Common myeloid progenitor, CD34-positive (primary cell): ENCODE data around the gene RAB3IP.

Experiments
- CTCF ChIA-PET: fragments of 350-600 bp; sonication (Branson Sonifier 250); formaldehyde crosslinking; loops from one replicate; lab custom pipeline; 2021; ENCODE audit warnings: antibody characterized with exemption; lab: Charles Lee
- POLR2A ChIA-PET: fragments of 350-600 bp; sonication (Branson Sonifier 250); formaldehyde crosslinking; loops from one replicate; lab custom pipeline; 2021; ENCODE audit warnings: antibody characterized with exemption; lab: Charles Lee
- DNase-seq, 3 donors: peaks; one replicate each; pipeline versions ENCODE4 v3.0.0 to v3.0.0-alpha.2; 2013
- H3K27ac ChIP-seq, 2 experiments: 1 replicate in 1 of 2; 2 replicates in 1 of 2; pipeline ENCODE4 v1.7.0; 2013; ENCODE audit warnings: inconsistent platforms in 2 of 2, low read length in 2 of 2, mild to moderate bottlenecking in 2 of 2, low read depth in 1 of 2, moderate library complexity in 1 of 2; ENCODE audit not compliant: severe bottlenecking in 2 of 2, insufficient read depth in 1 of 2, poor library complexity in 1 of 2
- H3K27me3 ChIP-seq, 5 experiments: replicated peaks in 2 of 5; 1 replicate in 3 of 5; 2 replicates in 2 of 5; pipeline versions ENCODE4 v1.6.1 to v1.7.0; 2013; ENCODE audit warnings: low read length in 4 of 5, mild to moderate bottlenecking in 2 of 5, moderate library complexity in 2 of 5, inconsistent platforms in 1 of 5; ENCODE audit not compliant: insufficient read depth in 5 of 5, control insufficient read depth in 4 of 5
- H3K36me3 ChIP-seq, 4 experiments: 1 replicate in 2 of 4; 2 replicates in 2 of 4; pipeline versions ENCODE4 v1.6.1 to v1.7.0; 2013; ENCODE audit warnings: low read length in 3 of 4, control low read depth in 1 of 4, mild to moderate bottlenecking in 1 of 4; ENCODE audit not compliant: control insufficient read depth in 4 of 4, insufficient read depth in 4 of 4
- H3K4me1 ChIP-seq, 4 experiments: 1 replicate in 3 of 4; 2 replicates in 1 of 4; pipeline versions ENCODE4 v1.6.1 to v1.7.1; 2013; ENCODE audit warnings: low read length in 3 of 4, mild to moderate bottlenecking in 3 of 4, control low read depth in 1 of 4, inconsistent platforms in 1 of 4, moderate library complexity in 1 of 4; ENCODE audit not compliant: control insufficient read depth in 4 of 4, insufficient read depth in 4 of 4; ENCODE audit errors: control extremely low read depth in 1 of 4
- H3K4me3 ChIP-seq, 7 experiments: 1 replicate in 4 of 7; 2 replicates in 3 of 7; pipeline versions ENCODE4 v1.5.1 to v1.7.0; 2013; ENCODE audit warnings: mild to moderate bottlenecking in 7 of 7, low read length in 6 of 7, moderate library complexity in 6 of 7, inconsistent platforms in 2 of 7, low read depth in 2 of 7, control low read depth in 1 of 7; ENCODE audit not compliant: insufficient read depth in 4 of 7, control insufficient read depth in 1 of 7; ENCODE audit errors: extremely low read depth in 1 of 7
- H3K9me3 ChIP-seq, 5 experiments: 1 replicate in 4 of 5; 2 replicates in 1 of 5; pipeline versions ENCODE4 v1.6.1 to v1.7.1; 2013; ENCODE audit warnings: low read length in 4 of 5, mild to moderate bottlenecking in 2 of 5, inconsistent platforms in 1 of 5, low read depth in 1 of 5, moderate library complexity in 1 of 5; ENCODE audit not compliant: control insufficient read depth in 4 of 5, insufficient read depth in 2 of 5; ENCODE audit errors: control extremely low read depth in 1 of 5
- WGBS: methylation state at CpG from one replicate; pipeline ENCODE4 v1.1.5; 2013; ENCODE audit not compliant: insufficient coverage; 5-methylcytosine and 5-hydroxymethylcytosine counted together

RAB3IP gene

DNA sequence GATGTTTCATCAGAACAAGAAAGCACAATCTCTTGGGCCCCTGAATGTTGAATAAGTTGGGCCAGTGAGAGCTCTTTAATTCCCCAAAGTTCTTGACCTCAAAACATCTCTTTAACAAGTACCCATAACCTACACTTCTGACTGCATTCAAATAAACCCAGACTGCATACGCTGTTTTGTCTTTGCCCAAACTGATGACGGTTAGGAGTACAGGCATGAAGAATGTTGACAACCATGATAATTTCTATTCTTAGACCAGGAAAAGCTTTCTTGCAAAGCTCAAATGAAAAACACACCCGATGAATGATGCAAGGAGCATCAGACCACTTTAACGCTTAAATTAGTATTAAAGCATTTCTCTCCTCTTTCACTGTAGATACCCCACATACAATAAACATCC lies 11.7 kb upstream of the RAB3IP start:
- Histone ChIP-seq H3K4me1 (no peaks in the 10 kb centered on the region), H3K9me3 (peaks cover 0 to 3% (median 0%) of the 10 kb centered on the region in 5 experiments), H3K36me3 (no peaks in the 10 kb centered on the region), H3K27me3 (no peaks in the 10 kb centered on the region), H3K4me3 (no peak overlapping the region), H3K27ac (no peak overlapping the region)
- ChIA-PET CTCF (interaction anchor here (0.7 to 1.9 kb wide), 2 partner anchors 9 to 11 kb away, joined by 3 to 9 read pairs; partner anchors contain the start of gene RAB3IP), POLR2A (no interaction called here)
- DNase-seq: no peak
- 100% methylated on average over 3 of the region's 4 CpGs for WGBS

DNA sequence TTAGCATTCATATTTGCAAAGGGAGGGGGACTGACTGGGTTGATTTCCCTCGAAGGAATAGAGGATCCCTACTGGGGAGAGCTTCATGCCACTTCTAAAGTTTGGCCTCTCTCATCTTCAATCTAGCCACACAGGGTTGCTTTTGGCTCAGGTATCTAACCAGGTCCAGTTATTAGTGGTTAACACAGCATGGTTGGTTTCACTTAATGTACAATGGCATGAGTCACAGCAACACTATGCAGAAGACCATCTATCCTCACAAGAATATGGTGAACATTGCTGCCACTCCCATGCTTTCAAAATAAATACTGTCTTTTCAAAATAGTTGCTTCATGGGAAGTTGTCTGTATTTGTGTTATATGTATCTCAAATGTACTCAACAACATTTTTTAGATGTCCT lies 6.6 kb upstream of the RAB3IP start:
- Histone ChIP-seq H3K4me1 (no peaks in the 10 kb centered on the region), H3K27me3 (peaks cover 0 to 4% (median 1%) of the 10 kb centered on the region in 5 experiments), H3K27ac (no peak overlapping the region), H3K36me3 (no peaks in the 10 kb centered on the region), H3K9me3 (no peaks in the 10 kb centered on the region), H3K4me3 (no peak overlapping the region)
- CTCF ChIA-PET: no interaction called here
- POLR2A ChIA-PET: no interaction called here
- DNase-seq: no peak
- 75% methylated on average over 1 of the region's 1 CpG for WGBS

DNA sequence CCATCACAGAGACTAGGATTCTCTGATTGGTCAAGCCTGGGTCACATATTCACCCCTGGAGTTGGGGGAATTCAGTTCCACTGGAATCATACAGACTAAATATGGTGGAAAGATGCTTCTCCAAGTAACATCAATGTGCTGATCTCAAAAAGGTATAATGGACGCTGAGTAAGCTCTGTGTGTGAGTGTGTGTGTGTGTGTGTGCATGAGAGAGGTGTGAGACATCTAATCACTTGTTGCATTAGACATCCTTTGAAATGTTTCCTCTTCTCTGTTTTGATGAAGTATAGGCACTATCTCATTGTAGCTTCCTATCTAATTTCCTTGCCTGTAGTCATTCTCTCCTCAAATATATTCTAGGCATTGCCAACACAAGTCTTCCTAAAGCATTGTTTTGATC lies 5.0 kb upstream of the RAB3IP start:
- Histone ChIP-seq H3K4me1 (peaks cover 0 to 5% (median 1%) of the 10 kb centered on the region in 4 experiments), H3K27ac (no peak overlapping the region), H3K36me3 (no peaks in the 10 kb centered on the region), H3K9me3 (no peaks in the 10 kb centered on the region), H3K4me3 (no peak overlapping the region), H3K27me3 (peaks cover 0 to 9% (median 2%) of the 10 kb centered on the region in 5 experiments)
- WGBS: no CpG with 5 or more reads among the region's 1 CpG
- CTCF ChIA-PET: no interaction called here
- no peak for DNase-seq
- POLR2A ChIA-PET: no interaction called here

DNA sequence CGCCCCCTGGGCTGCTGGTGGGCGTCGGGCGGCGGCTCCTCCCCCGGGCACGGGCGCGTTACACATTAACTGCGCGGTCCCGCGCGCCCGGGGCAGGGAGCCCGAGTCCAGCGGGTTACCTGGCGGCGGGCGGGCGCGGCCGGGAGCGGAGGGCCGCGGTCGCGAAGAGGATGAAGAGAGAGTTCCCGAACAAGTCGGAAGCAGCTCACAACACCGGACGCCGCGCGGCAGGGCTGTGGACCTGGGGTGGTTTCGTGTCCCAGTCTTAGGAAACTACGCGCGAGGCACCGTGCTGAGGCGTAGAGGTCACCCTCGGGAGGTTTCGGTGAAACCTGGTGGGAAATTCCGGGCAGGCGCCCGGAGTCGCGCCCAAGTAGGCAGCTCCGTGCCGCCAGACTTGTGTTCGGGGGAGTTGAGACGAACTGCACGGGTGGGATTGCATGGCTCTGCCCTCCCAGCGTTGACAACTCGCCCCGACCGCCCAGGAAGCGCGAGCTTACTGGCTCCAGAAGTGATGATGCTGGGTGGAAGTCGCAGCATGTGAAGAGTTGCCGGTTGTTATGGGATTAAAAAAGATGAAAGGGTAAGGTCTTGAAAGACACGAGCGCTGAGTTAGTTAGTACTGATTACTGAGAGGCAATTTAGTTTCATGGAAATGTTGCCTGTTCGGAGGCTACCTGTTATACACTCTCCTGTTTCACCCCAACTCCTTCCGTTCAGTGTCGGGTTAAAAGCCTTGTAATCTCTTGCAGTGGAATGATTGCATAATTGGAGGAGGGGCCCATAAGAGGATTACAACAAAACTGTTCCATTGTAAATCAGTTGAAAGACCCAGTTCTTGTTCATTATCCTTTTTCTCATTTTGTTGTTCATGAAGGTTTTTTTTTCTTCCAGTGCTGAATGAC lies 879 bp downstream of the RAB3IP start:
- no peaks in the 10 kb centered on the region for H3K36me3 ChIP-seq
- 0% methylated on average over 62 of the region's 66 CpGs for WGBS
- H3K4me1 ChIP-seq: peaks cover 4 to 18% (median 5%) of the 10 kb centered on the region in 4 experiments
- peak overlapping the region; percentile 81 to 97 (median 92) for H3K4me3 ChIP-seq
- H3K27ac ChIP-seq: peak overlapping the region in 1 of 2 experiments; percentile 49
- peak; percentile 56 to 89 (median 87) for DNase-seq
- H3K27me3 ChIP-seq: peaks cover 0 to 8% (median 2%) of the 10 kb centered on the region in 5 experiments
- CTCF ChIA-PET: interaction anchor here (1.6 to 2.9 kb wide), 2 partner anchors 12 to 154 kb away, joined by 3 to 9 read pairs; partner anchors contain the start of gene CCT2
- POLR2A ChIA-PET: no interaction called here
- H3K9me3 ChIP-seq: no peaks in the 10 kb centered on the region

DNA sequence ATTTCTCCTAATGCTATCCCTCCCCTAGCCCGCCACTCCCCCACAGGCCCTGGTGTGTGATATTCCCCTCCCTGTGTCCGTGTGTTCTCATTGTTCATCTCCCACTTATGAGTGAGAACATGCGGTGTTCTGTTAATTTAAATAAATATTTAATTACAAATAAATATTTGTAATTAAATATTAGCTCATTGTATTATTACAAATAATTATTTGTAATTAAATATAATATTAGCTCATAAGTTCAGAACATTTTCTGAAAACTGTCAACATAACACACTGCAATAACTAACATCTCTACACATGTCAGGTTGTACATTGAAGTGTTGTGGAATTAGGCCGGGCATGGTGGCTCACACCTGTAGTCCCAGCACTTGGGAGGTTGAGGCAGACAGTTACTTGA lies 5.4 kb downstream of the RAB3IP start:
- ChIA-PET CTCF (no interaction called here), POLR2A (no interaction called here)
- no peak for DNase-seq
- no peaks in the 10 kb centered on the region for H3K27me3 ChIP-seq
- no peak overlapping the region for H3K4me3 ChIP-seq
- peaks cover 3 to 13% (median 4%) of the 10 kb centered on the region in 4 experiments for H3K4me1 ChIP-seq
- peaks cover 0 to 3% (median 0%) of the 10 kb centered on the region in 5 experiments for H3K9me3 ChIP-seq
- WGBS: no CpG with 5 or more reads among the region's 4 CpGs
- H3K36me3 ChIP-seq: peaks cover 0 to 5% (median 0%) of the 10 kb centered on the region in 4 experiments
- H3K27ac ChIP-seq: no peak overlapping the region

DNA sequence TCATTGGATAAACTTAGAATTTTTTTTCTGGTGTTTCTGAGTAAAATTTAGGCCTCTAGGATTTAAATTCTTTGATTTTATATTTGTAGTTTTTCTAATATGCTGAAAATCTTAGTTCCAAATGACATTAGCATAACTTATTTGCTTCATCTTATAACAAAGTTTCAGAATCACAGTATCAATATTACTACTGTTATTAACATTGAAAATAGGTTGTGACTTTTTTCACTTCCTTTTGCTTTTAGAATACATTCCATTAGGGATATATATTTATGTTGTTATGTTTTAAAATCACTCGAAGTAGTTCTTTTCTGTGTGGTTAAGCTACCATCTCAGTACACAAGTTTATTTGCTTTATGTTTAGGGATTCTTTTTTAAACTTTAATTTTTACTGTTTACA lies 12.8 kb downstream of the RAB3IP start:
- CTCF ChIA-PET: no interaction called here
- H3K27ac ChIP-seq: no peak overlapping the region
- peaks cover 3 to 22% (median 10%) of the 10 kb centered on the region in 4 experiments for H3K36me3 ChIP-seq
- POLR2A ChIA-PET: no interaction called here
- DNase-seq: no peak
- H3K4me1 ChIP-seq: no peaks in the 10 kb centered on the region
- H3K27me3 ChIP-seq: no peaks in the 10 kb centered on the region
- peaks cover 0 to 8% (median 4%) of the 10 kb centered on the region in 5 experiments for H3K9me3 ChIP-seq
- no peak overlapping the region for H3K4me3 ChIP-seq
- WGBS: no CpG with 5 or more reads among the region's 1 CpG

DNA sequence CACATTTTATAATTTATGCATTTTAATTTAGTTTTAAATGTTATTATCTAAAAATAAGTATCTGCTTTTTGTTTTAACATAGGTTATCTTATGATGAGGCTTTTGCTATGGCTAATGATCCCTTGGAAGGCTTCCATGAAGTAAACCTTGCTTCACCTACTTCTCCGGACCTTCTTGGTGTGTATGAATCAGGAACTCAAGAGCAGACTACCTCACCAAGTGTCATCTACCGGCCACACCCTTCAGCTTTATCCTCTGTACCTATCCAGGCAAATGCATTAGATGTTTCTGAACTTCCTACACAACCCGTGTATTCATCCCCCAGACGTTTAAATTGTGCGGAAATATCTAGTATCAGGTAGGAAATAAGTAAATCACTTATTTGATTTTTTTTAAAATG lies 16.6 kb downstream of the RAB3IP start:
- Histone ChIP-seq H3K9me3 (peaks cover 3 to 15% (median 7%) of the 10 kb centered on the region in 5 experiments), H3K27me3 (no peaks in the 10 kb centered on the region), H3K27ac (no peak overlapping the region), H3K36me3 (peaks cover 6 to 35% (median 19%) of the 10 kb centered on the region in 4 experiments), H3K4me3 (no peak overlapping the region), H3K4me1 (no peaks in the 10 kb centered on the region)
- DNase-seq: no peak
- WGBS: 84% methylated on average over 2 of the region's 5 CpGs
- ChIA-PET POLR2A (no interaction called here), CTCF (no interaction called here)
